ENCODE data around the gene AMT. TPM values are rescaled to one million over a fixed set of nuclear protein-coding genes. Genes with fewer than 3 reads are reported as not detected.

AMT gene
- total and polyA plus RNA-seq, 4 donors, result 3.8 to 12.4 (median 8.8) TPM

- TF ChIP-seq CTCF (IDR thresholded peaks at IDR 0.05; ENCODE audit: control extremely low read depth, extremely low read depth), result no peak
- H3K27me3 ChIP-seq (ENCODE audit: control insufficient read depth in 3 of 3, insufficient read depth in 3 of 3, low read length in 2 of 3), result no peaks in the 10 kb centered on the region
- H3K9ac ChIP-seq (ENCODE audit: insufficient read depth in 1 of 2, low read length in 2 of 2), result no peak overlapping the region
- no peaks in the 10 kb centered on the region for H3K36me3 ChIP-seq (ENCODE audit: control insufficient read depth in 4 of 4, insufficient read depth in 4 of 4, low read length in 4 of 4)
- ATAC-seq (ENCODE audit: insufficient read depth, low FRiP score) (no peak), DNase-seq (no peak)
- peak overlapping the region in 1 of 2 donors; percentile 31 for H3K27ac ChIP-seq (ENCODE audit: low read depth in 1 of 2, low read length in 1 of 2)
- H3K4me1 ChIP-seq (ENCODE audit: control insufficient read depth in 5 of 5, insufficient read depth in 5 of 5, low read length in 5 of 5), result peaks cover 0 to 4% (median 0%) of the 10 kb centered on the region in 5 donors
- H3K4me3 ChIP-seq, result no peak overlapping the region
- 82 to 85% methylated on average over 5 of the region's 5 CpGs for WGBS, 2 donors
- no peaks in the 10 kb centered on the region for H3K9me3 ChIP-seq (ENCODE audit: control insufficient read depth in 4 of 4, insufficient read depth in 3 of 4, low read length in 3 of 4)
These were observed 23.1 kb upstream of the AMT start for GRCh38 chr3:49445391-49445790.

GRCh38 chr3:49434731-49435130 lies 12.5 kb upstream of the AMT start:
- Histone ChIP-seq H3K27ac (ENCODE audit: low read depth in 1 of 2, low read length in 1 of 2) (no peak overlapping the region), H3K4me1 (ENCODE audit: control insufficient read depth in 5 of 5, insufficient read depth in 5 of 5, low read length in 5 of 5) (no peaks in the 10 kb centered on the region), H3K9me3 (ENCODE audit: control insufficient read depth in 4 of 4, insufficient read depth in 3 of 4, low read length in 3 of 4) (no peaks in the 10 kb centered on the region), H3K27me3 (ENCODE audit: control insufficient read depth in 3 of 3, insufficient read depth in 3 of 3, low read length in 2 of 3) (no peaks in the 10 kb centered on the region), H3K4me3 (no peak overlapping the region), H3K9ac (ENCODE audit: insufficient read depth in 1 of 2, low read length in 2 of 2) (no peak overlapping the region), H3K36me3 (ENCODE audit: control insufficient read depth in 4 of 4, insufficient read depth in 4 of 4, low read length in 4 of 4) (no peaks in the 10 kb centered on the region)
- 87% methylated on average over 5 of the region's 5 CpGs for WGBS, 2 donors
- TF ChIP-seq CTCF (IDR thresholded peaks at IDR 0.05; ENCODE audit: control extremely low read depth, extremely low read depth), result no peak
- DNase-seq (no peak), ATAC-seq (ENCODE audit: insufficient read depth, low FRiP score) (no peak)

GRCh38 chr3:49428752-49429080 lies 6.4 kb upstream of the AMT start:
- Histone ChIP-seq H3K4me1 (ENCODE audit: control insufficient read depth in 5 of 5, insufficient read depth in 5 of 5, low read length in 5 of 5) (peaks cover 0 to 4% (median 0%) of the 10 kb centered on the region in 5 donors), H3K9ac (ENCODE audit: insufficient read depth in 1 of 2, low read length in 2 of 2) (peak overlapping the region in 1 of 2 donors; percentile 79), H3K36me3 (ENCODE audit: control insufficient read depth in 4 of 4, insufficient read depth in 4 of 4, low read length in 4 of 4) (peaks cover 0 to 19% (median 10%) of the 10 kb centered on the region in 4 donors), H3K27ac (ENCODE audit: low read depth in 1 of 2, low read length in 1 of 2) (peak overlapping the region; percentile 87 to 91), H3K27me3 (ENCODE audit: control insufficient read depth in 3 of 3, insufficient read depth in 3 of 3, low read length in 2 of 3) (no peaks in the 10 kb centered on the region), H3K9me3 (ENCODE audit: control insufficient read depth in 4 of 4, insufficient read depth in 3 of 4, low read length in 3 of 4) (no peaks in the 10 kb centered on the region), H3K4me3 (peak overlapping the region; percentile 90)
- no peak for TF ChIP-seq CTCF (IDR thresholded peaks at IDR 0.05; ENCODE audit: control extremely low read depth, extremely low read depth)
- 1 to 4% methylated on average over 9 of the region's 9 CpGs for WGBS, 2 donors
- ATAC-seq (ENCODE audit: insufficient read depth, low FRiP score) (no peak), DNase-seq (no peak)

- no peaks in the 10 kb centered on the region for H3K9me3 ChIP-seq (ENCODE audit: control insufficient read depth in 4 of 4, insufficient read depth in 3 of 4, low read length in 3 of 4)
- H3K36me3 ChIP-seq (ENCODE audit: control insufficient read depth in 4 of 4, insufficient read depth in 4 of 4, low read length in 4 of 4), result peaks cover 0 to 24% (median 14%) of the 10 kb centered on the region in 4 donors
- 96 to 97% methylated on average over 2 of the region's 2 CpGs for WGBS, 2 donors
- H3K27ac ChIP-seq (ENCODE audit: low read depth in 1 of 2, low read length in 1 of 2), result no peak overlapping the region
- peaks cover 0 to 5% (median 4%) of the 10 kb centered on the region in 5 donors for H3K4me1 ChIP-seq (ENCODE audit: control insufficient read depth in 5 of 5, insufficient read depth in 5 of 5, low read length in 5 of 5)
- no peak overlapping the region for H3K9ac ChIP-seq (ENCODE audit: insufficient read depth in 1 of 2, low read length in 2 of 2)
- no peaks in the 10 kb centered on the region for H3K27me3 ChIP-seq (ENCODE audit: control insufficient read depth in 3 of 3, insufficient read depth in 3 of 3, low read length in 2 of 3)
- ATAC-seq (ENCODE audit: insufficient read depth, low FRiP score) (no peak), DNase-seq (no peak)
- no peak overlapping the region for H3K4me3 ChIP-seq
- TF ChIP-seq CTCF (IDR thresholded peaks at IDR 0.05; ENCODE audit: control extremely low read depth, extremely low read depth), result no peak
These were observed 5.3 kb upstream of the AMT start for GRCh38 chr3:49427586-49427985.
